ENCODE results near the gene CD164. TPM values are rescaled to one million over a fixed set of nuclear protein-coding genes. Genes with fewer than 3 reads are reported as not detected.

The CD164 gene
- total RNA-seq, 1 experiment from 2014 or later: 95.6 TPM

DNA sequence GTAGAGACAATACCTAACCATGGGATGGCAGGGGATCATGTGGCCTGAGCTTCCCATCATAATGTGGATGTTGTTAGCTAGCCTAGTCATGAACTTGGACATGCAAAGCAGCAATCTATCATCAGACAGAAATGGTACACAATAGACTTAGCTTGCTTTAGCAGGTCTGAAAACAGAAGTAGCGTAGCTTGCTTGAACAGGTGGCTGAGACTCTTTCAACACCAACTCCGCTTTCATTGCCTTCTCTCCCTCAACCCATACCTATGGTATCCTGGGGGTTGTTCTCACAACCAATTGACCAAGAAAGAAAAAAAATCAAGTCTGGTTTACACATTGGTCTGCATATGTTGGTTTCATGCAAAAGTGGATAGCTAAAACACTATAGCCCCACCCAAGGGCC, 23.0 kb downstream of the CD164 start:
- TF ChIP-seq EZH2phosphoT487 (IDR thresholded peaks at IDR 0.05; ENCODE audit: borderline replicate concordance, low read length) (no peak), CTCF (conservative IDR thresholded peaks at IDR 0.05; ENCODE audit: low read depth, low read length) (no peak), EZH2 (IDR thresholded peaks at IDR 0.05; ENCODE audit: low read length, unreplicated experiment) (no peak)
- Histone ChIP-seq H3F3A (ENCODE audit: low read length, unreplicated experiment) (no peaks in the 10 kb centered on the region), H3K4me3 (ENCODE audit: low read length) (no peak overlapping the region), H3K27ac (ENCODE audit: low read length) (no peak overlapping the region), H4K20me1 (ENCODE audit: low read length) (no peaks in the 10 kb centered on the region), H3K79me2 (ENCODE audit: low read length) (no peaks in the 10 kb centered on the region), H3K4me2 (ENCODE audit: low read length) (no peak overlapping the region), H3K9me3 (ENCODE audit: low read length) (no peaks in the 10 kb centered on the region), H2AFZ (ENCODE audit: low read length) (no peak overlapping the region), H3K4me1 (ENCODE audit: insufficient read depth, low read length) (no peaks in the 10 kb centered on the region), H3K36me3 (ENCODE audit: low read depth, low read length) (peaks cover 39% of the 10 kb centered on the region), H3K9ac (ENCODE audit: low read length) (no peak overlapping the region), H3K27me3 (ENCODE audit: low read length) (no peaks in the 10 kb centered on the region), H3K9me2 (replicated peaks; ENCODE audit: low read length) (no peaks in the 10 kb centered on the region)
- CTCF ChIA-PET: no interaction called here
- no TSS peak for BruUV-seq (replicated peaks)
- POLR2A ChIA-PET (ENCODE audit: unreplicated experiment): interaction anchor here (0.7 kb wide), 1 partner anchor 349 kb away, joined by 9 read pairs; no protein-coding TSS in a partner anchor
- ATAC-seq: no peak
- intact Hi-C loops (cut with micrococcal nuclease): no loop called here
- no peak for DNase-seq

DNA sequence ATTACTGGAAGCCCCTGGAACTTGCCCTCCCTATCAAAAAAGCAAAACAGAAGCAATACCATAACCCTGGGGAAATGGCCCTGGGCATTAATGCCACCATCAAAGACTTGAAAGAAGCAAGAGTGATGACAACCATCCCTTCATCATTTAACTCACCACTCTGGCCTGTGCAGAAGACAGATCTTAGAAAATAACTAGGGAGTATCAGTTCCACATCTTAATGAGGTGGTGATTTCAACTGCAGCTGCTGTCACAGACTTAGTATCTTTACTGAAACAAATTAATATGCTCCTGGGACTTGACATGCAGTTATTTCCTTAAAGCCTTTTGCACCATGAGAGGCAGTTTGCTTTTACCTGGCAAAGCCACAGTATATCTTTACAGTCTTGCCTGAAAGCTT, 24.1 kb downstream of the CD164 start:
- DNase-seq: no peak
- Histone ChIP-seq H3K9me2 (replicated peaks; ENCODE audit: low read length) (no peaks in the 10 kb centered on the region), H3K27ac (ENCODE audit: low read length) (no peak overlapping the region), H3K4me1 (ENCODE audit: insufficient read depth, low read length) (no peaks in the 10 kb centered on the region), H3K9me3 (ENCODE audit: low read length) (no peaks in the 10 kb centered on the region), H4K20me1 (ENCODE audit: low read length) (no peaks in the 10 kb centered on the region), H3K4me3 (ENCODE audit: low read length) (no peak overlapping the region), H3K4me2 (ENCODE audit: low read length) (no peak overlapping the region), H3K79me2 (ENCODE audit: low read length) (no peaks in the 10 kb centered on the region), H2AFZ (ENCODE audit: low read length) (no peak overlapping the region), H3K9ac (ENCODE audit: low read length) (no peak overlapping the region), H3K27me3 (ENCODE audit: low read length) (no peaks in the 10 kb centered on the region), H3F3A (ENCODE audit: low read length, unreplicated experiment) (no peaks in the 10 kb centered on the region), H3K36me3 (ENCODE audit: low read depth, low read length) (peaks cover 39% of the 10 kb centered on the region)
- intact Hi-C loops (cut with micrococcal nuclease): no loop called here
- TF ChIP-seq EZH2 (IDR thresholded peaks at IDR 0.05; ENCODE audit: low read length, unreplicated experiment) (no peak), CTCF (conservative IDR thresholded peaks at IDR 0.05; ENCODE audit: low read depth, low read length) (no peak), EZH2phosphoT487 (IDR thresholded peaks at IDR 0.05; ENCODE audit: borderline replicate concordance, low read length) (no peak)
- ATAC-seq: no peak
- ChIA-PET POLR2A (ENCODE audit: unreplicated experiment) (no interaction called here), CTCF (no interaction called here)
- no TSS peak for BruUV-seq (replicated peaks)

- Histone ChIP-seq H4K20me1 (ENCODE audit: low read length) (no peaks in the 10 kb centered on the region), H3F3A (ENCODE audit: low read length, unreplicated experiment) (no peaks in the 10 kb centered on the region), H3K9me2 (replicated peaks; ENCODE audit: low read length) (no peaks in the 10 kb centered on the region), H3K79me2 (ENCODE audit: low read length) (no peaks in the 10 kb centered on the region), H3K9me3 (ENCODE audit: low read length) (no peaks in the 10 kb centered on the region), H2AFZ (ENCODE audit: low read length) (no peak overlapping the region), H3K4me1 (ENCODE audit: insufficient read depth, low read length) (peaks cover 7% of the 10 kb centered on the region), H3K27ac (ENCODE audit: low read length) (no peak overlapping the region), H3K36me3 (ENCODE audit: low read depth, low read length) (peaks cover 28% of the 10 kb centered on the region), H3K27me3 (ENCODE audit: low read length) (no peaks in the 10 kb centered on the region), H3K4me2 (ENCODE audit: low read length) (no peak overlapping the region), H3K9ac (ENCODE audit: low read length) (no peak overlapping the region), H3K4me3 (ENCODE audit: low read length) (no peak overlapping the region)
- ATAC-seq: no peak
- ChIA-PET CTCF (no interaction called here), POLR2A (ENCODE audit: unreplicated experiment) (interaction anchor here (0.6 kb wide), 1 partner anchor 153 kb away, joined by 4 read pairs; no protein-coding TSS in a partner anchor)
- intact Hi-C loops (cut with micrococcal nuclease): no loop called here
- no peak for DNase-seq
- BruUV-seq (replicated peaks): no TSS peak
- TF ChIP-seq CTCF (conservative IDR thresholded peaks at IDR 0.05; ENCODE audit: low read depth, low read length): no peak
- no peak for TF ChIP-seq EZH2 (IDR thresholded peaks at IDR 0.05; ENCODE audit: low read length, unreplicated experiment)
- no peak for TF ChIP-seq EZH2phosphoT487 (IDR thresholded peaks at IDR 0.05; ENCODE audit: borderline replicate concordance, low read length)
Measured at GRCh38 chr6:109356237-109356636, 26.0 kb downstream of the CD164 start.

Data from PC-3 (cell line).